GM12801 (cell line): ENCODE measurements around the gene CFAP97D2.

Experiments
- TF ChIP-seq, protein P1 (sequence below): IDR thresholded peaks from one replicate; pipeline ENCODE4 v1.5.1; 2011; ENCODE audit warnings: control low read depth; ENCODE audit not compliant: insufficient read length; ENCODE audit errors: extremely low read depth

The CFAP97D2 gene

GRCh38 chr13:114134111-114134943 lies 44.7 kb upstream of the CFAP97D2 start:
- TF ChIP-seq, protein P1, sequence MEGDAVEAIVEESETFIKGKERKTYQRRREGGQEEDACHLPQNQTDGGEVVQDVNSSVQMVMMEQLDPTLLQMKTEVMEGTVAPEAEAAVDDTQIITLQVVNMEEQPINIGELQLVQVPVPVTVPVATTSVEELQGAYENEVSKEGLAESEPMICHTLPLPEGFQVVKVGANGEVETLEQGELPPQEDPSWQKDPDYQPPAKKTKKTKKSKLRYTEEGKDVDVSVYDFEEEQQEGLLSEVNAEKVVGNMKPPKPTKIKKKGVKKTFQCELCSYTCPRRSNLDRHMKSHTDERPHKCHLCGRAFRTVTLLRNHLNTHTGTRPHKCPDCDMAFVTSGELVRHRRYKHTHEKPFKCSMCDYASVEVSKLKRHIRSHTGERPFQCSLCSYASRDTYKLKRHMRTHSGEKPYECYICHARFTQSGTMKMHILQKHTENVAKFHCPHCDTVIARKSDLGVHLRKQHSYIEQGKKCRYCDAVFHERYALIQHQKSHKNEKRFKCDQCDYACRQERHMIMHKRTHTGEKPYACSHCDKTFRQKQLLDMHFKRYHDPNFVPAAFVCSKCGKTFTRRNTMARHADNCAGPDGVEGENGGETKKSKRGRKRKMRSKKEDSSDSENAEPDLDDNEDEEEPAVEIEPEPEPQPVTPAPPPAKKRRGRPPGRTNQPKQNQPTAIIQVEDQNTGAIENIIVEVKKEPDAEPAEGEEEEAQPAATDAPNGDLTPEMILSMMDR = no peak

GRCh38 chr13:114134944-114135610 lies 44.0 kb upstream of the CFAP97D2 start:
- TF ChIP-seq, protein P1 = no peak

DNA sequence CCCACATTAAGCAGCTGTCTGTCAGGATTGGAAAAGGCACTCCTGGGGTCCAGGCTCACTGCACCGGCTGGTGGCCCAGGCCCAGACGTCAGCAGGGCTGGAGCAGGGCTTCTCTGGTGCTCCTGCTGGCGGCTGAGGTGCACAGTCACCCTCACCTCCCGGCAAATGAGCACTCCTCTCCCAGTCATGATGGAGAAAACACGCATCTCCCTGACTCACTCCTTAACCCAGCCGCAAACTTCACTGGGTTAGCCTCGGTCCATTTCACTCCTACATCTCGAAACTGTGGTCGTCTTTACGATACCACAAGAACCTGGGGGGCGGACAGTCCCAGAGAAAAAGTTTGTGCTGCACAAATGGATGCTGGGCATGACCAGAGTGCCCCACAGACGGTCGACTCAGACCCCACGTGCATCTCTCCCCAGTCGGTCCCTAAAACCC lies 43.3 kb upstream of the CFAP97D2 start:
- TF ChIP-seq, protein P1 = no peak

GRCh38 chr13:114136576-114136975 lies 42.5 kb upstream of the CFAP97D2 start:
- TF ChIP-seq, protein P1 = no peak

DNA sequence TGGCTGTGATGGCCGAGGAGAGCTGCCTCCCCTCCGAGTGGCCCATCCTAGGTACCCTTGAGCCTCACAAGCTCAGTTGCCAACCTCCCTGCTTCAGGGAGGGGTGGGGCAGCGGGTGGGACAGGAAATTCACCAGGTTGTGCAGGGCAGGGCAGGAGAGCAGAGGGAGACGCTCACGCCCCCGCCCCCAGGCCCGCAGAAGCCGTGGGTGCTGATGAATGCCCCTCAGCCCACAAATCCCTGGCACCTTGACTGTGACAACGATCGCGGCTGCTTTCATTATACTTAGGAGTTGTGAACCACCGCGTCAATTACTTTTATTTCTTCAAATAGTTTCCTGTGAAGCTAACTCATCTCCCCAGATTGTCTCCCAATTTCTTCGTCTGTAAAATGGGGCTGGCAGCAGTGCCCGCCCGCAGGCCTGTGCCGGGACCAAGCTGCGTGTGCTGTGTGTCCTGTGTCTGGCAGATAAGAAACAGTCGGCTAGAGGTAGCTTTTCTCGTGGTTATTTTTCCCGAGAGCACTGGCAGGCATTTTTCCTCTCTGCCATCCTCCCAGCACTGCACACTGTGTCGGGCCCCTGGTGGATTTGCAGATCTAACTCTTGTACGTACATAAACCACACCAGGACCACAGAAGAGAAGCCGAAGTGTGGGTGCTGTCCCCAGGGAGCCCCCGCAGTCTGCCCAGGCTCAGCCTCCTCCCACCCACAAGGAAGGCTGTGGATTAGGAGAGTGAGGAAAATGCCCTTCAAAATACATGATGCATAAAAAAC lies 38.7 kb upstream of the CFAP97D2 start:
- TF ChIP-seq, protein P1 = no peak

DNA sequence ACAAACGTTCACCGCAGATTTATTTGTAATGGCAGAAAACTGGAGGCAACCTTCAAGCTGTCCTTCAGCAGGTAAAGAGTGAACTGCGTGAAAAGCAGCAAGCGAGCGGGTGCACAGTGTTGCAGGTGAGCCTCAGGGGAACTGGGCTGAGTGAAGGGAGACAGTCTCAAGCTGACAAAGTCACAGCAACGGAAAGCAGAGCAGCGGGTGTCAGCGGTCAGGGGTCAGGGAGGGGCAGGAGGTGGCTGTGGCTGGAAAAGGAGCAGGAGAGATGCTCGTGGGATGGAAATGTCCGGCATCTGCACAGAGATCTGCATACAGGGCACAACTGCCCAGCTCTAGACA lies 38.2 kb upstream of the CFAP97D2 start:
- TF ChIP-seq, protein P1 = no peak
